BJ (cell line): Measurements from ENCODE around the gene DEPDC5. TPM values are rescaled to one million over a fixed set of nuclear protein-coding genes. Genes with fewer than 3 reads are reported as not detected.

Experiments
- CTCF ChIA-PET: fragments of 350-600 bp; formaldehyde crosslinking; extraction: SDS; loops from one replicate; lab custom pipeline; 2021; ENCODE audit warnings: antibody characterized with exemption, inconsistent platforms; lab: Yijun Ruan, JAX
- POLR2A ChIA-PET: fragments of 300-600 bp; sonication (Branson Sonifier 250); formaldehyde crosslinking; extraction: SDS; loops from one replicate; lab custom pipeline; 2021; ENCODE audit warnings: antibody characterized with exemption; lab: Charles Lee
- DNase-seq: peaks from one replicate; pipeline ENCODE4 v3.0.0-alpha.2; 2011; ENCODE audit warnings: low read depth
- H3K27me3 ChIP-seq: 2 replicates; pipeline ENCODE4 v1.6.0; 2011; ENCODE audit warnings: low read length; ENCODE audit not compliant: control insufficient read depth, insufficient read depth
- H3K36me3 ChIP-seq: 2 replicates; pipeline ENCODE4 v1.5.1; 2011; ENCODE audit warnings: low read length; ENCODE audit not compliant: control insufficient read depth, insufficient read depth
- H3K4me3 ChIP-seq: 2 replicates; pipeline ENCODE4 v1.5.1; 2011; ENCODE audit warnings: low read depth, mild to moderate bottlenecking, control low read depth, low read length
- polyA plus RNA-seq: library from polyadenylated mRNA; depleted of rRNA; stranded (reverse); fragments of >200 nt; gene quantifications from 2 replicates; pipeline ENCODE4 v1.2.3, GENCODE V29; 2011
- TF ChIP-seq, protein P1 (sequence below): IDR thresholded peaks from 2 replicates; pipeline ENCODE4 v1.5.1; 2011; ENCODE audit warnings: low read depth, mild to moderate bottlenecking, control low read depth, inconsistent platforms, low read length, moderate library complexity; ENCODE audit not compliant: insufficient read depth

Gene DEPDC5
- polyA plus RNA-seq, 1 experiment: 6.8 TPM

DNA sequence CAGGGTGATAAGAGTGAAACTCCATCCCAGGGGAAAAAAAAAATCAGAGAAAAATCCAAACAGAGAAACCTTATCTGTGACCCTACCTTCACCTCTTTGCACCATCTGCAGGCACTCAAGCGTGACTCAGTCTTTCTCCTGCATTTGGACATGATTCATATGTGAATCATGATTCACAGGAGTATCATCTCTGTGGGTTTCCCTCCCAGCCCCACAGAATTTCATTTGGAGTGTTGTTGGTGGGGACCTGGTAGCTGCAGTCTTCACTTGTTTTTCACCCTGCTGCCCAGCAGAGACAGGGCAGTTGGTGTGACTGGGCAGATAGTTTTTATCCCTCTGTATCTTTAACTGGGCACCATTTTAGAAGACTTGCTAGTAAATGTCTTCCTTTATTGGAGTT lies 75.7 kb downstream of the DEPDC5 start:
- no peaks in the 10 kb centered on the region for H3K27me3 ChIP-seq
- DNase-seq: peak; percentile 79
- no peak overlapping the region for H3K4me3 ChIP-seq
- peaks cover 4% of the 10 kb centered on the region for H3K36me3 ChIP-seq
- ChIA-PET CTCF (no interaction called here), POLR2A (no interaction called here)
- TF ChIP-seq, protein P1, sequence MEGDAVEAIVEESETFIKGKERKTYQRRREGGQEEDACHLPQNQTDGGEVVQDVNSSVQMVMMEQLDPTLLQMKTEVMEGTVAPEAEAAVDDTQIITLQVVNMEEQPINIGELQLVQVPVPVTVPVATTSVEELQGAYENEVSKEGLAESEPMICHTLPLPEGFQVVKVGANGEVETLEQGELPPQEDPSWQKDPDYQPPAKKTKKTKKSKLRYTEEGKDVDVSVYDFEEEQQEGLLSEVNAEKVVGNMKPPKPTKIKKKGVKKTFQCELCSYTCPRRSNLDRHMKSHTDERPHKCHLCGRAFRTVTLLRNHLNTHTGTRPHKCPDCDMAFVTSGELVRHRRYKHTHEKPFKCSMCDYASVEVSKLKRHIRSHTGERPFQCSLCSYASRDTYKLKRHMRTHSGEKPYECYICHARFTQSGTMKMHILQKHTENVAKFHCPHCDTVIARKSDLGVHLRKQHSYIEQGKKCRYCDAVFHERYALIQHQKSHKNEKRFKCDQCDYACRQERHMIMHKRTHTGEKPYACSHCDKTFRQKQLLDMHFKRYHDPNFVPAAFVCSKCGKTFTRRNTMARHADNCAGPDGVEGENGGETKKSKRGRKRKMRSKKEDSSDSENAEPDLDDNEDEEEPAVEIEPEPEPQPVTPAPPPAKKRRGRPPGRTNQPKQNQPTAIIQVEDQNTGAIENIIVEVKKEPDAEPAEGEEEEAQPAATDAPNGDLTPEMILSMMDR: no peak

DNA sequence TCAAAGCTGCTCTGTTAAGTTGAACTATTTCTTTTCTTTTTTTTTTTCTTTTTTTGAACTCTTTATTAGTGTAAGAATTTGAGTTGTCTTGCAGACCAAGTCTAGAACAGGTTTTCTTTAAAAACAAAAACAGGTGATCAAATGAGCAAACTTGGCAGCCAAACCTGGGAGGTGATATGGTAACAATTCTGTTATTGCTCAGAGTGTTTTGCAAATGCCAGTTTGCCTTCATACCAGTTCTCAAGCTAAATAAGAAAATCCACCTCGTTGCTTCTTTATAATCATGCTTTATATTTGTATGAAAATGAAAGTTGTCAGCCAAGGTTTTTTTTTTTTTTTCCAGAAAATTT lies 76.9 kb downstream of the DEPDC5 start:
- CTCF ChIA-PET: interaction anchor here (0.6 to 1.2 kb wide), 4 partner anchors 39 to 165 kb away, joined by 3 read pairs; no protein-coding TSS in a partner anchor
- H3K4me3 ChIP-seq: no peak overlapping the region
- DNase-seq: no peak
- no peaks in the 10 kb centered on the region for H3K27me3 ChIP-seq
- TF ChIP-seq, protein P1: no peak
- POLR2A ChIA-PET: interaction anchor here (0.5 kb wide), 1 partner anchor 796 kb away, joined by 3 read pairs; no protein-coding TSS in a partner anchor
- peaks cover 4% of the 10 kb centered on the region for H3K36me3 ChIP-seq

DNA sequence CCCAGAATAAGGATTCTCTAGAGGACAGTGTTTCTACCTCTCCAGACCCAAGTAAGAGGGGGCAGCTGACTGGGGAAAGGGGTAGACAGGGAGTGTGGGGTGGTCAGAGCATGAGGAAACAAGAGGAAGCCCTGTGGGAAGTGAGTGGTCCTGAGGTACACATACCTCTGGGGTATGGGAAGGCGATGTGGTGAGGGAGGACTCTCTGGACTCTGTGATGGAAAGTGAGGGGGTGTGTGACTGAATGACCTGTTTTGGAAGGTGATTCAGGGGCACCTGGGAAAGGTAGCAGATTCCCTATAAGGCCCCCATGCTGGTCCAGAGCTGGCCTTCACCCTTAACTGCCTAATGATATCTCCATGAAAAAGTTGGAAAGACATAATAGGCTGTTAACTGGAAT lies 80.1 kb downstream of the DEPDC5 start:
- no peak for DNase-seq
- TF ChIP-seq, protein P1: no peak
- Histone ChIP-seq H3K27me3 (no peaks in the 10 kb centered on the region), H3K36me3 (peaks cover 4% of the 10 kb centered on the region; the same call in 1 of the 2 replicates), H3K4me3 (no peak overlapping the region)
- POLR2A ChIA-PET: no interaction called here
- CTCF ChIA-PET: no interaction called here

DNA sequence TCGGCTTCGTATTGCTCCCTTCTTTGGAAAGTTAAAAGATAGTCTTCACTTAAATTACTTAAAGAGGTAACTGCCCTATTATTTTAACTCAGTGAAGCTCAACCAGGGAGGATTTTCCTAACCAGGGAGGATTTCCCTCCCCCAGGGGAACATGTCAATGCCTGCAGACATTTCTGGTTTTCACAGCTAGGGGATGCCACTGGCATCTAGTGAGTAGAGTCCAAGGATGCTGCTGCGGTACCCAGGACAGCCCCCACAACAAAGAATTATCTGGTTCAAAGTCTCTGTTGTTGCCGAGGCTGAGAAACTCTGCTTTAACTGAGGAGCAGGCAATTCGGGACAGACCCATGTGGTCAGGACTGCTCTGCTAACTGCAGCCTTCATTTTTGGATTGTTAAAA lies 82.2 kb downstream of the DEPDC5 start:
- DNase-seq: no peak
- TF ChIP-seq, protein P1: no peak
- ChIA-PET POLR2A (no interaction called here), CTCF (interaction anchor here (1.0 kb wide), 1 partner anchor 275 kb away, joined by 3 read pairs; no protein-coding TSS in a partner anchor)
- no peaks in the 10 kb centered on the region for H3K27me3 ChIP-seq
- no peak overlapping the region for H3K4me3 ChIP-seq
- peaks cover 4% of the 10 kb centered on the region; the same call in 1 of the 2 replicates for H3K36me3 ChIP-seq

DNA sequence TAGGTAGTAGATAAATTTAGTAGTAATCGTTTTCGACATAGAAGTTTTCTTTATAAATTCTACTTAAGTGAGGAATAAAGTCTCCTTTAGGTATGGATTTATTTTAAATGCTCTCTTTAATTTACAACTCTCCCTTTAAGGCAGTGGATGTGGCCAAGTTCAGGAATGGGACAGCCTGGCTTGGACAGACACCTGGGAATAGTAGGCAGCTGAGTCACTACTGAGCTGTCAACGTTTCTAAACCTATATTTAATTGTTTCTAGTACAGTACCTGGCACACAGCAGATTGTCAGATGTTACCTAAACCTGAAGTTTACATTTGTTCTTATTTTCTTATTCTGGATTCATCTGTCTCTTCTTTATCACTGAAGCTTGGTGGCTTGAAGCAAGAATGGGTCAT lies 85.1 kb downstream of the DEPDC5 start:
- ChIA-PET POLR2A (no interaction called here), CTCF (no interaction called here)

More for the DNA sequence above, 85.1 kb downstream of the DEPDC5 start:
- Histone ChIP-seq H3K4me3 (no peak overlapping the region), H3K36me3 (peaks cover 6% of the 10 kb centered on the region), H3K27me3 (no peaks in the 10 kb centered on the region)
- TF ChIP-seq, protein P1: no peak
- no peak for DNase-seq
